ENCODE measurements around the gene RESP18. TPM values are rescaled to one million over a fixed set of nuclear protein-coding genes. Genes with fewer than 3 reads are reported as not detected.
"Not testable (repeated sequence)": the region's sequence is repeated elsewhere in the genome, so short reads cannot be mapped to it uniquely, and the experiment has no call there.

Gene RESP18
- total RNA-seq, 1 experiment from 2014 or later = not detected

DNA sequence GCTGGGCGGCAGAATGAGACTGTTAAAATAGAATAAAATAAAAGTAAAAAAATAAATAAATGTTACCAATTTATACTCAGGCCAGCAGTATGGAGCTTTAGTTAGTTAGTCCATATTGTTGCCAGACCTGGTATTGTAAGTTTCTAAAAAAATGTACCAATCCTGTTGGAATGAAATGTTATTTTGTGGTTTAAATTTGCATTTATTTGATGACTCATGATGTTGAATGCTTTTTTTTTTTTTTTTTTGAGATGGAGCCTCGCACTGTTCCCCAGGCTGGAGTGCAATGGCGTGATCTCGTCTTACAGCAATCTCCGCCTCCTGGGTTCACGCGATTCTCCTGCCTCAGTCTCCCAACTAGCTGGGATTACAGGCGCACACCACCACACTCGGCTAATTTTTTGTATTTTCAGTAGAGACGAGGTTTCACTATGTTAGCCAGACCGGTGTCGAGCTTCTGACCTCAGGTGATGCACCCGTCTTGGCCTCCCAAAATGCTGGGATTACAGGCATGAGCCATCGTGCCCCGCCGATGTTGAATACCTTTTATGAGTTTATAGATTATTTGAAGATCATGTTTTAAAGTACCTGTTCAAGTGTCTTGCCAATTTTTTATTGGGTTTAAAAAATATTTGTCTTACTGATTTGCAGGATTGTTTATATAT is 17.6 kb downstream of the RESP18 start:
- RAD21 ChIA-PET (ENCODE audit: low non-redundant PET in 1 of 2, low total read pairs in 2 of 2, uncharacterized antibody in 2 of 2, unreplicated experiment in 2 of 2) = no interaction called here
- Histone ChIP-seq H3K4me1 (ENCODE audit: control insufficient read depth in 1 of 2, insufficient read depth in 2 of 2, low read length in 2 of 2) (no peaks in the 10 kb centered on the region), H3K4me3 (replicated peaks in 1 of 2; ENCODE audit: low read depth in 1 of 2, low read length in 2 of 2) (no peak overlapping the region), H3K36me3 (ENCODE audit: control insufficient read depth in 1 of 2, insufficient read depth in 2 of 2, low read length in 2 of 2) (no peaks in the 10 kb centered on the region), H3K9ac (ENCODE audit: low read length) (no peak overlapping the region), H3K9me3 (ENCODE audit: control insufficient read depth in 1 of 2, insufficient read depth in 1 of 2, low read depth in 1 of 2, low read length in 2 of 2) (no peaks in the 10 kb centered on the region; a peak in 1 of 4 replicates), H2AFZ (ENCODE audit: low read depth, low read length, poor library complexity, severe bottlenecking) (no peak overlapping the region), H3K27me3 (ENCODE audit: insufficient read depth, low read length) (no peaks in the 10 kb centered on the region), H3K4me2 (ENCODE audit: low read length) (no peak overlapping the region), H3K9me2 (ENCODE audit: insufficient read depth) (no peaks in the 10 kb centered on the region), H3K27ac (ENCODE audit: low read depth, low read length) (no peak overlapping the region), H3K79me2 (ENCODE audit: insufficient read depth, low read length) (no peaks in the 10 kb centered on the region), H4K20me1 (ENCODE audit: insufficient read depth) (no peaks in the 10 kb centered on the region)
- ATAC-seq = no peak
- no TSS peak for BruUV-seq (replicated peaks)
- DNase-seq (ENCODE audit: low read depth, low spot score) = no peak
- CTCF ChIA-PET = interaction anchor here (0.7 to 1.4 kb wide), 2 partner anchors 20 to 161 kb away, joined by 4 read pairs; no protein-coding TSS in a partner anchor
- POLR2A ChIA-PET = interaction anchor here (0.7 kb wide), 1 partner anchor 135 kb away, joined by 3 read pairs; no protein-coding TSS in a partner anchor
- no peak for TF ChIP-seq ELF1 (IDR thresholded peaks at IDR 0.05; ENCODE audit: borderline replicate concordance, low read depth)
- TF ChIP-seq TCF7L2 (IDR thresholded peaks at IDR 0.05; ENCODE audit: borderline replicate concordance, extremely low read depth, insufficient read depth, insufficient read length) = no peak
- TF ChIP-seq ZFX (IDR thresholded peaks at IDR 0.05) = no peak
- no peak for TF ChIP-seq YY1 (IDR thresholded peaks at IDR 0.05; ENCODE audit: extremely low read depth, insufficient replicate concordance, low read depth, low read length)
- no peak for TF ChIP-seq ZBTB33 (IDR thresholded peaks at IDR 0.05; ENCODE audit: extremely low read depth, insufficient replicate concordance, low read length)
- TF ChIP-seq FOSL1 (IDR thresholded peaks at IDR 0.05; ENCODE audit: low read depth) = no peak
- TF ChIP-seq, protein P1, sequence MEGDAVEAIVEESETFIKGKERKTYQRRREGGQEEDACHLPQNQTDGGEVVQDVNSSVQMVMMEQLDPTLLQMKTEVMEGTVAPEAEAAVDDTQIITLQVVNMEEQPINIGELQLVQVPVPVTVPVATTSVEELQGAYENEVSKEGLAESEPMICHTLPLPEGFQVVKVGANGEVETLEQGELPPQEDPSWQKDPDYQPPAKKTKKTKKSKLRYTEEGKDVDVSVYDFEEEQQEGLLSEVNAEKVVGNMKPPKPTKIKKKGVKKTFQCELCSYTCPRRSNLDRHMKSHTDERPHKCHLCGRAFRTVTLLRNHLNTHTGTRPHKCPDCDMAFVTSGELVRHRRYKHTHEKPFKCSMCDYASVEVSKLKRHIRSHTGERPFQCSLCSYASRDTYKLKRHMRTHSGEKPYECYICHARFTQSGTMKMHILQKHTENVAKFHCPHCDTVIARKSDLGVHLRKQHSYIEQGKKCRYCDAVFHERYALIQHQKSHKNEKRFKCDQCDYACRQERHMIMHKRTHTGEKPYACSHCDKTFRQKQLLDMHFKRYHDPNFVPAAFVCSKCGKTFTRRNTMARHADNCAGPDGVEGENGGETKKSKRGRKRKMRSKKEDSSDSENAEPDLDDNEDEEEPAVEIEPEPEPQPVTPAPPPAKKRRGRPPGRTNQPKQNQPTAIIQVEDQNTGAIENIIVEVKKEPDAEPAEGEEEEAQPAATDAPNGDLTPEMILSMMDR (IDR thresholded peaks at IDR 0.05 in 2 of 3, conservative IDR thresholded peaks at IDR 0.05 in 1 of 3; ENCODE audit: borderline replicate concordance in 1 of 3, insufficient read depth in 1 of 3, low read depth in 2 of 3, low read length in 2 of 3) = no peak
- no peak for TF ChIP-seq SIN3A (IDR thresholded peaks at IDR 0.05; ENCODE audit: low read depth)
- no peak for TF ChIP-seq CEBPB (IDR thresholded peaks at IDR 0.05; ENCODE audit: low read depth)
- intact Hi-C loops (cut with micrococcal nuclease) = no loop called here

DNA sequence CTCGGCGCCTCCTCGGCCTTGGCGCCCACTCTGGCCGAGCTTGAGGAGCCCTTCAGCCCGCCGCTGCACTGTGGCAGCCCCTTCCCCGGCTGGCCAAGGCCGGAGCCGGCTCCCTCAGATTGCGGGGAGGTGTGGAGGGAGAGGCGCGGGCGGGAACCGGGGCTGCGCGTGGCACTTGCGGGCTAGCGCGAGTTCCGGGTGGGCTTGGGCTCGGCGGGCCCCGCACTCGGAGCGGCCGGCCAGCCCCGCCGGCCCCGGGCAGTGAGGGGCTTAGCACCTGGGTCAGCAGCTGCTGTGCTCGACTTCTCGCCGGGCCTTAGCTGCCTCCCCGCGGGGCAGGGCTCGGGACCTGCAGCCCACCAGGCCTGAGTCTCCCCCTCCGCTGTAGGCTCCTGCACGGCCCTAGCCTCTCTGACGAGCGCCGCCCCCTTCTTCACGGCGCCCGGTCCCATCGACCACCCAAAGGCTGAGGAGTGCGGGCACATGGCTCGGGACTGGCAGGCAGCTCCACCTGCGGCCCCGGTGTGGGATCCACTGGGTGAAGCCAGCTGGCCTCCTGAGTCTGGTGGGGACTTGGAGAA is 19.8 kb downstream of the RESP18 start:
- CTCF ChIA-PET = interaction anchor here (0.8 kb wide), 1 partner anchor 18 kb away, joined by 3 read pairs; no protein-coding TSS in a partner anchor
- H2AFZ ChIP-seq (ENCODE audit: low read depth, low read length, poor library complexity, severe bottlenecking); RAD21 ChIA-PET (ENCODE audit: low non-redundant PET in 1 of 2, low total read pairs in 2 of 2, uncharacterized antibody in 2 of 2, unreplicated experiment in 2 of 2); BruUV-seq (replicated peaks); intact Hi-C loops (cut with micrococcal nuclease); ATAC-seq; POLR2A ChIA-PET; H3K27me3 ChIP-seq (ENCODE audit: insufficient read depth, low read length); H3K4me3 ChIP-seq (replicated peaks in 1 of 2; ENCODE audit: low read depth in 1 of 2, low read length in 2 of 2); H3K9ac ChIP-seq (ENCODE audit: low read length); H4K20me1 ChIP-seq (ENCODE audit: insufficient read depth); H3K9me3 ChIP-seq (ENCODE audit: control insufficient read depth in 1 of 2, insufficient read depth in 1 of 2, low read depth in 1 of 2, low read length in 2 of 2); H3K27ac ChIP-seq (ENCODE audit: low read depth, low read length); H3K9me2 ChIP-seq (ENCODE audit: insufficient read depth); H3K79me2 ChIP-seq (ENCODE audit: insufficient read depth, low read length); H3K36me3 ChIP-seq (ENCODE audit: control insufficient read depth in 1 of 2, insufficient read depth in 2 of 2, low read length in 2 of 2); H3K4me2 ChIP-seq (ENCODE audit: low read length); DNase-seq (ENCODE audit: low read depth, low spot score): not testable (repeated sequence)
- H3K4me1 ChIP-seq (ENCODE audit: control insufficient read depth in 1 of 2, insufficient read depth in 2 of 2, low read length in 2 of 2) = peaks cover 0 to 10% of the 10 kb centered on the region in 2 experiments; a peak in 2 of 4 replicates
